ENCODE measurements around the gene TMPRSS4.

DNA sequence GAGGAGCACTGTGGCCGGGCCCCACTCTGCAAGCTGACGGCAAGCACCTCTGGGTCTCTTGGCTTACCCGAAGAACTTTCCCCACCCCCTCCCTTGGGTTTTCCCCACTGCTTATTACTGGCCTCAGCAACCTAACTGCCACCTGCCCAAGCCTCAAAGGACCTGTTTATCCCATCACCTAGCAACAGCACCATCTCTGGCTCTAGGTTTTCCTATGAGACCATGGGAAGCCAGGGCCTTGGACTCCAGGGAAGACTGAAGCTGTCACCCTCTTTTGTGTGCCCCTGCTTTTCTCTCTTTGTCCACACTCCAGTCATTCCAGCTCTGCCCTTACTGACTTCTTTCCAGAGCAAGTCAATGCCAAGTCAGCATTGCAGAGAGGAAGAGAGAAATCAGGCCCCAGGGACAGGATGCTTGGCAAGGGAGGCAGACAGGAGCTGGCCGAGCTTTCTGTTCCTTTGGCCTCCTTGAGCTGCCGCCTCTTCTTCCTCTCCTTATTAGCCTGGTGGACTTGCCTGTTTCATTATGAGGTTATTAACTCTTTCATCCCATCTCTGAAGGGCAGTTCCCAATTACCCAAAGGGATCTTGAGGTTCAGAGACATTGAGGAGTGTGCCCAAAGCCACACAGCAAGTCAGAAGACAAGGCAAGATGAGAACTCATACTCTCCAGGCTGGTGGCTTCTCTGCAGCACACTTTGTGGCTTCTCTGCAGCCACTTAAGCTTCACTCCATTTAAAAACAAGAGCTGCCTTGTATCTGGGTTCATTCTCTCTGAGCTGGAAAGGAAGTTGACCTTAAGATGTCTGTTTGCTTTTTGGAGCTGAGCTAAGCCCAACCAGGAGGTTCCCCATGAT, 10.3 kb downstream of the TMPRSS4 start, which contains the start of gene SMIM35:
- TF ChIP-seq, protein P1, sequence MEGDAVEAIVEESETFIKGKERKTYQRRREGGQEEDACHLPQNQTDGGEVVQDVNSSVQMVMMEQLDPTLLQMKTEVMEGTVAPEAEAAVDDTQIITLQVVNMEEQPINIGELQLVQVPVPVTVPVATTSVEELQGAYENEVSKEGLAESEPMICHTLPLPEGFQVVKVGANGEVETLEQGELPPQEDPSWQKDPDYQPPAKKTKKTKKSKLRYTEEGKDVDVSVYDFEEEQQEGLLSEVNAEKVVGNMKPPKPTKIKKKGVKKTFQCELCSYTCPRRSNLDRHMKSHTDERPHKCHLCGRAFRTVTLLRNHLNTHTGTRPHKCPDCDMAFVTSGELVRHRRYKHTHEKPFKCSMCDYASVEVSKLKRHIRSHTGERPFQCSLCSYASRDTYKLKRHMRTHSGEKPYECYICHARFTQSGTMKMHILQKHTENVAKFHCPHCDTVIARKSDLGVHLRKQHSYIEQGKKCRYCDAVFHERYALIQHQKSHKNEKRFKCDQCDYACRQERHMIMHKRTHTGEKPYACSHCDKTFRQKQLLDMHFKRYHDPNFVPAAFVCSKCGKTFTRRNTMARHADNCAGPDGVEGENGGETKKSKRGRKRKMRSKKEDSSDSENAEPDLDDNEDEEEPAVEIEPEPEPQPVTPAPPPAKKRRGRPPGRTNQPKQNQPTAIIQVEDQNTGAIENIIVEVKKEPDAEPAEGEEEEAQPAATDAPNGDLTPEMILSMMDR (IDR thresholded peaks at IDR 0.05; ENCODE audit: low read depth, low read length), result no peak
- TF ChIP-seq POLR2A (IDR thresholded peaks at IDR 0.05; ENCODE audit: extremely low read depth, insufficient read length) (no peak), MYC (IDR thresholded peaks at IDR 0.05; ENCODE audit: low read depth, low read length) (no peak)
- TF ChIP-seq, protein P2, sequence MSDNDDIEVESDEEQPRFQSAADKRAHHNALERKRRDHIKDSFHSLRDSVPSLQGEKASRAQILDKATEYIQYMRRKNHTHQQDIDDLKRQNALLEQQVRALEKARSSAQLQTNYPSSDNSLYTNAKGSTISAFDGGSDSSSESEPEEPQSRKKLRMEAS (IDR thresholded peaks at IDR 0.05; ENCODE audit: low read depth, low read length), result no peak
